GM19455 (cell line): Measurements from ENCODE around the gene GPX7.
"Not testable (repeated sequence)": the region's sequence is repeated elsewhere in the genome, so short reads cannot be mapped to it uniquely, and the experiment has no call there.

Experiments used
- ATAC-seq: cut with Tn5 transposase; IDR thresholded peaks from one replicate; pipeline ENCODE4 v1.9.1; 2021; ENCODE audit not compliant: unreplicated experiment

GPX7 gene

GRCh38 chr1:52601991-52602855, at the start of gene GPX7:
GPX7 (plus strand) TSS chr1:52602371; CDS start chr1:52602410, 39 bp downstream.
- no peak for ATAC-seq

GRCh38 chr1:52552505-52553361, 49.4 kb upstream of the GPX7 start, which contains the start of gene TUT4:
TUT4 (minus strand) TSS chr1:52553092; CDS start chr1:52526280, 26,812 bp downstream.
- ATAC-seq = peak; percentile 50

GRCh38 chr1:52553362-52554266, 48.6 kb upstream of the GPX7 start:
- peak; percentile 61 for ATAC-seq

- no peak for ATAC-seq
Observed at GRCh38 chr1:52554267-52554640, 47.9 kb upstream of the GPX7 start.

GRCh38 chr1:52554756-52555155, 47.4 kb upstream of the GPX7 start:
- ATAC-seq = no peak

DNA sequence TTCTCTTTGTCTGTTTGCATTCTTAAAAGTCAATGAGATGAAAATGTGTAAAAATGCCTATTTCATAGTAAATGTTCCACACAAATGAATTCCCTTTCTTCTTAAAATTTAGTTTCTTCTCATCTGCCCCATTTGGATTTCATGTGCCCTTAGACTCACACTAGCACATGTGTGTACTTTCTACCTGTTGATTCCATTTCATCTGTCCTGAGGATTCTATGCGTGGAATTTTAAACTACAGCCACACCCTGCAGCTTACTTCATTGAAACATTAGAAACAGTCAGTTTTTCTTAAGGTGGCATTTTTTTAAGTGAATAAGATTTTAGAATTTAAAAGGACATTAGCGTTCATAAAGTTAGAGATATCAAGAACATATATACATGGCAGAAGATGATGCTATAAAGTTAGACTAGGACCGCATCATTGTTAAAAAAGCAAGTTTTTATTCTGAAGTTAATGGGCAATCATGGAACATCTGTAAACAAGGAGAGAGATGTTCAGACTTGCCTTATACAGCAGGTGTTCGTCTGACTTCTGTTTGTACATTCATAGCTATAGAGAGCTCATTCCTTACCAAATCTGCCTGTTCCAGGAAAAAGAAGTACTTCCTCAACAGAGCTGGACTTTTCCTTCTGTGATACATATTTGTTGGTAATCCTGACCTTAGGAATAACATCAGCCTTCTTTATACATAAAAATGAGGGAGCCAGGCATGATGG, 45.4 kb upstream of the GPX7 start:
- ATAC-seq = no peak

DNA sequence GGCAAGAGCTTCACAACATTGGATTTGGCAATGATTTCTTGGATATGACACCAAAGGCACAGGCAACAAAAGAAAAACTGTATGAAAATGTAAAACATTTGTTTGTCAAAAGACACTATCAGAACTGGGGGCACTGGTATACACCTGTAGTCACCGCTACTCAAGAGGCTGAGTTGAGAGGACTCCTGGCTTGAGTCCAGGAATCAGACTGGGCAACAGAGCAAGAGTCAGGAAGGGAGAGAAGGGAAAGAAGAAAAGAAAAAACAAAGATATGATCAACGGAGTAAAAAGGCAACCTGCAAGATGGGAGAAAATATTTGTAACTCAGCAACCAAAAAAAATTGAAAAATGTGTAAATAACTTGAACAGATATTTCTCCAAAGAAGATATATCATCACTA, 43.2 kb upstream of the GPX7 start:
- ATAC-seq = no peak

GRCh38 chr1:52559875-52560274, 42.3 kb upstream of the GPX7 start:
- ATAC-seq = no peak

- ATAC-seq = no peak
Observed at GRCh38 chr1:52562766-52563165, 39.4 kb upstream of the GPX7 start.

- ATAC-seq = no peak
Observed at GRCh38 chr1:52567943-52568342, 34.2 kb upstream of the GPX7 start.

- ATAC-seq = no peak
Observed at GRCh38 chr1:52569449-52570210, 32.5 kb upstream of the GPX7 start.

DNA sequence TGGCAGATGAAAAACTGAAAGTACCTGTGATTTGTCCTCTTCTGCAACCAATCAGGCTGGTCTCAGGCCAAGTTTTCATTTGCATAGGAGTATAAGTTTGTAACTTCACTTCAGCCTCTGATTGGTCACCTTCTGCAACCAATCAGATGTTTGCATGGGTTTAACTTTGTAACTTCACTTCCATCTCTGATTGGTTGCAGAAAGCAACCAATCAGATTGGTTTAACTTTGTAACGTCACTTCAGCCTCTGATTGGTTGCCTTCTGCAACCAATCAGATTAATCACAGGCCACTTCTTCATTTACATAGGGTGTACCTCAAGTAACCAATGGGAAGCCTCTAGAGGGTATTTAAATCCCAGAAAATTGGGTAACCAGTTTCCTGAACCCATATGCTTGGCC, 30.4 kb upstream of the GPX7 start:
- no peak for ATAC-seq

DNA sequence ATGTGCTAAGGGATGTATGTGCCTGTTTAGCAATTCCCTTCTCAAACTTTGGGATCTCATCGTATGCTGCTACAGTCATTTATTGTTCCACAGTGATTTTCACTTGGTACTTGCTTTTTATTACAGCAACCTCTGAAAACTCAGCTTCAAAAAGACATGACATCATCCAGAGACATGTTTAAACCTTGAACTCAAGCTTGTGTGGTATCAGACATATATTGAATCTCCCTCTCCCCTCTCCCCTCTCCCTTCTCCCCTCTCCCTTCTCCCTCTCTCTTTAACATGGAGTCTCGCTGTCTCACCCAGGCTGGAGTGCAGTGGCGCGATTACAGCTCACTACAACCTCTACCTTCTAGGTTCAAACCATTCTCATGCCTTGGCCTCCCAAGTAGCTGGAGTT, 29.8 kb upstream of the GPX7 start:
- ATAC-seq = no peak

GRCh38 chr1:52574594-52574993, 27.6 kb upstream of the GPX7 start:
- ATAC-seq = no peak

GRCh38 chr1:52576074-52576473, 26.1 kb upstream of the GPX7 start:
- no peak for ATAC-seq

GRCh38 chr1:52578066-52578465, 24.1 kb upstream of the GPX7 start:
- not testable (repeated sequence) for ATAC-seq

DNA sequence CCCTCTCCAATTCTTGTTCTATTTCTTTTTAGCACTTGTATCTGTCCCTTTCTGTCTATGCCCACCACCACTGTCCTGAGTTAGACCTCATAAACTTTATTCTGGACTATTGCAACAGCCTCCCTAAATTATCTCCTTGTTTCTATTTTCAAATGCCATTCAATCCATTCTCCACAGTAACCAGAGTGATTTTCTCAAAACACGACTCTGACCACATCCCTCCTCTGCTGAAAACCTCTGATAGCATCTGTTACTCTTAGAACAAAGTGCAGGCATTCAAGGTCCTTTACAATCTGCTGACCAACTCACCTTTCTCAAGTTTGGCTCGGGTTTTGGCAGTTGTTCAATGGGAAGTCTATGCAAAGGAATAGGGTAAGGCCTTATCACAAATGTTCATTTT, 22.8 kb upstream of the GPX7 start:
- ATAC-seq = no peak

- no peak for ATAC-seq
Observed at GRCh38 chr1:52580283-52580682, 21.9 kb upstream of the GPX7 start.

DNA sequence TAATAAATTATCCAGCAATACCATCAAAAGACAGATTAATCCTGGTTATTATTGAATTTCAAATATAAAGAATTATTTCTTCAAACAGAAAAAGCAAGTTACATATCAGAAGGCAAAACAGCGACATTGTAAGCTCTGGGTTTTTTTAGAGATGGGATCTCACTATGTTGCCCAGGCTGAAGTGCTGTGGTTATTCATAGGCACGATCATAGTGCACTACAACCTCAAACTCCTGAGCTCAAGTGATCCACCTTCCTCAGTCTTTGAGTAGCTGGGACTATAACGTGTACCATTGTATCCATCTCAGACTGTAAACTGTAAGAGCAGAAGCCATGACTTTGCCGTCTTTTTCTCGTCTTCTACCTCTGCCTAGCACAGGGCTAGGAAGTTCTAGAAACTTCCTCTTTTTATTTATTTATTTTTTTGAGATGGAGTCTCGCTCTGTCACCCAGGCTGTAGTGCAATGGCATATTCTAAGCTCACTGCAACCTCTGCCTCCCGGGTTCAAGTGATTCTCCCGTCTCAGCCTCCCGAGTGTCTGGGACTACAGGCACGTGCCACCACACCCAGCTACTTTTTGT, 20.0 kb upstream of the GPX7 start:
- no peak for ATAC-seq
